ENCODE results near the gene SELENOM. TPM values are rescaled to one million over a fixed set of nuclear protein-coding genes. Genes with fewer than 3 reads are reported as not detected.

SELENOM gene
- total RNA-seq, 1 donor from 2014 or later, result 157 TPM

GRCh38 chr22:31080848-31081649 is 26.3 kb downstream of the SELENOM start, which contains the start of gene SMTN:
Gene SMTN (plus strand): TSS chr22:31081318. CDS start chr22:31083259, 1,941 bp downstream.
- H3K27me3 Mint-ChIP-seq (ENCODE audit: low read depth, unreplicated experiment), result no peaks in the 10 kb centered on the region
- peak within 1 kb of the TSS; percentile 90 for H2AFZ ChIP-seq (ENCODE audit: low read depth, low read length)
- peaks cover 5% of the 10 kb centered on the region for H3K9me3 Mint-ChIP-seq (ENCODE audit: unreplicated experiment)
- H3K4me3 Mint-ChIP-seq (ENCODE audit: unreplicated experiment), result peak within 1 kb of the TSS; percentile 87
- H3K4me3 ChIP-seq (ENCODE audit: insufficient read depth, low read depth, low read length), result peak within 1 kb of the TSS; percentile 82
- FAIRE-seq (no peak), DNase-seq (ENCODE audit: low read depth) (peak; percentile 70)
- H3K9ac ChIP-seq (ENCODE audit: low read length), result peak within 1 kb of the TSS; percentile 92
- peaks cover 27% of the 10 kb centered on the region for H4K20me1 ChIP-seq (ENCODE audit: insufficient read depth, low read length)
- no peaks in the 10 kb centered on the region for H3K27me3 ChIP-seq (ENCODE audit: insufficient read depth, low read length)
- H3K4me1 Mint-ChIP-seq (ENCODE audit: low read depth, unreplicated experiment), result peaks cover 20% of the 10 kb centered on the region
- peaks cover 47% of the 10 kb centered on the region for H3K79me2 ChIP-seq (ENCODE audit: insufficient read depth, low read length)
- peaks cover 47% of the 10 kb centered on the region for H3K4me1 ChIP-seq (ENCODE audit: insufficient read depth, low read length)
- H3K4me2 ChIP-seq (ENCODE audit: low read length), result peak within 1 kb of the TSS; percentile 96
- TF ChIP-seq, protein P1, sequence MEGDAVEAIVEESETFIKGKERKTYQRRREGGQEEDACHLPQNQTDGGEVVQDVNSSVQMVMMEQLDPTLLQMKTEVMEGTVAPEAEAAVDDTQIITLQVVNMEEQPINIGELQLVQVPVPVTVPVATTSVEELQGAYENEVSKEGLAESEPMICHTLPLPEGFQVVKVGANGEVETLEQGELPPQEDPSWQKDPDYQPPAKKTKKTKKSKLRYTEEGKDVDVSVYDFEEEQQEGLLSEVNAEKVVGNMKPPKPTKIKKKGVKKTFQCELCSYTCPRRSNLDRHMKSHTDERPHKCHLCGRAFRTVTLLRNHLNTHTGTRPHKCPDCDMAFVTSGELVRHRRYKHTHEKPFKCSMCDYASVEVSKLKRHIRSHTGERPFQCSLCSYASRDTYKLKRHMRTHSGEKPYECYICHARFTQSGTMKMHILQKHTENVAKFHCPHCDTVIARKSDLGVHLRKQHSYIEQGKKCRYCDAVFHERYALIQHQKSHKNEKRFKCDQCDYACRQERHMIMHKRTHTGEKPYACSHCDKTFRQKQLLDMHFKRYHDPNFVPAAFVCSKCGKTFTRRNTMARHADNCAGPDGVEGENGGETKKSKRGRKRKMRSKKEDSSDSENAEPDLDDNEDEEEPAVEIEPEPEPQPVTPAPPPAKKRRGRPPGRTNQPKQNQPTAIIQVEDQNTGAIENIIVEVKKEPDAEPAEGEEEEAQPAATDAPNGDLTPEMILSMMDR (IDR thresholded peaks at IDR 0.05; ENCODE audit: insufficient read depth, low read depth, low read length), result no peak
- no peak for TF ChIP-seq EZH2 (IDR thresholded peaks at IDR 0.05; ENCODE audit: insufficient read depth, low read length)
- H3K36me3 ChIP-seq (ENCODE audit: insufficient read depth, low read length), result peaks cover 2% of the 10 kb centered on the region
- H3K9me3 ChIP-seq (ENCODE audit: insufficient read depth, low read depth, low read length), result no peaks in the 10 kb centered on the region
- peak within 1 kb of the TSS; percentile 91 for H3K27ac Mint-ChIP-seq (ENCODE audit: unreplicated experiment)
- H3K27ac ChIP-seq (ENCODE audit: low read depth, low read length), result peak within 1 kb of the TSS; percentile 91
- peaks cover 3% of the 10 kb centered on the region for H3K36me3 Mint-ChIP-seq (ENCODE audit: low read depth, unreplicated experiment)

DNA sequence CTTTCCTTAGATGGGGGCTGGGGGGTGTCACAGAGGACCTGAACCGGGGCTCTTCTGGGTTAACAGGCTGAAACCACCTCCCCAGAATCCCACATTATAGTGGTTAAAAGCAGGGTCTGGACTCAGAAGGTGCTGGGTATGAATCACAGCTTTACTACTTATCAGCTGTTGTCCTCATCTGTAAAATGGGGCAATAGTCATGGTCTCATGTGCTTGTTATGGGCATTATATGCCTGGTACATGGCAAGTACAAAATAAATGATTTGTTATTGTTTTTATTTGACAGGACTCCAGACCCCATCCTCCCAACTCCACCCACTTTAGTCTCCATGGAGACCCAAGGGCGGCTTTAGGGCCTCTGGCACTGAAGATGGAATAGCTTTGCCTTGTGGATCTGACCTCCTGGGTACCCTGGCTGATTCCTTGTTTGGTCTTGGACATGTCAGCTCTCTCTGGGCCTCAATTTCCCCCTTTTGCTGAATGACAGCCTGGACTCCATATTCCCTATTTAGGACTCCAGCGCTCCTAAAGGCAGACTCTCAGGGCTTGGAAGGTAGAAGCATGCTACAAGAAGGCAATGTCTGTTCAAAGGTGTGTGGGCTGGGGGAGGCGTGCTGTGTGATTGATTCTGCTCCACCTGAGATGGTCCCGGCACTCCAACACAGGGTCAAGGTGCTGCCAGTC is 27.1 kb downstream of the SELENOM start:
- peak overlapping the region; percentile 90 for H2AFZ ChIP-seq (ENCODE audit: low read depth, low read length)
- peak overlapping the region; percentile 87 for H3K4me3 Mint-ChIP-seq (ENCODE audit: unreplicated experiment)
- no peak for FAIRE-seq

More for the DNA sequence above, 27.1 kb downstream of the SELENOM start:
- peaks cover 20% of the 10 kb centered on the region for H3K4me1 Mint-ChIP-seq (ENCODE audit: low read depth, unreplicated experiment)
- H3K27me3 Mint-ChIP-seq (ENCODE audit: low read depth, unreplicated experiment), result no peaks in the 10 kb centered on the region
- Histone ChIP-seq H3K27ac (ENCODE audit: low read depth, low read length) (peak overlapping the region; percentile 91), H3K79me2 (ENCODE audit: insufficient read depth, low read length) (peaks cover 40% of the 10 kb centered on the region), H3K36me3 (ENCODE audit: insufficient read depth, low read length) (no peaks in the 10 kb centered on the region), H3K9ac (ENCODE audit: low read length) (peak overlapping the region; percentile 92), H4K20me1 (ENCODE audit: insufficient read depth, low read length) (peaks cover 25% of the 10 kb centered on the region), H3K4me1 (ENCODE audit: insufficient read depth, low read length) (peaks cover 41% of the 10 kb centered on the region), H3K27me3 (ENCODE audit: insufficient read depth, low read length) (no peaks in the 10 kb centered on the region), H3K4me3 (ENCODE audit: insufficient read depth, low read depth, low read length) (peak overlapping the region; percentile 82), H3K9me3 (ENCODE audit: insufficient read depth, low read depth, low read length) (no peaks in the 10 kb centered on the region), H3K4me2 (ENCODE audit: low read length) (peak overlapping the region; percentile 96)
- no peak for DNase-seq (ENCODE audit: low read depth)
- peaks cover 5% of the 10 kb centered on the region for H3K9me3 Mint-ChIP-seq (ENCODE audit: unreplicated experiment)
- peaks cover 3% of the 10 kb centered on the region for H3K36me3 Mint-ChIP-seq (ENCODE audit: low read depth, unreplicated experiment)
- H3K27ac Mint-ChIP-seq (ENCODE audit: unreplicated experiment), result peak overlapping the region; percentile 91
- TF ChIP-seq, protein P1 (IDR thresholded peaks at IDR 0.05; ENCODE audit: insufficient read depth, low read depth, low read length), result no peak
- no peak for TF ChIP-seq EZH2 (IDR thresholded peaks at IDR 0.05; ENCODE audit: insufficient read depth, low read length)
